HepG2 (cell line): Measurements from ENCODE around the gene ITGA6. TPM values are rescaled to one million over a fixed set of nuclear protein-coding genes. Genes with fewer than 3 reads are reported as not detected.

Experiments
- ATAC-seq: fragments of 200-7000 bp; cut with Tn5 transposase; 3 replicates; pipeline ENCODE4 v1.9.1; 2020; ENCODE audit warnings: mild to moderate bottlenecking, moderate library complexity
- BruUV-seq: library from RNA; stranded (reverse); fragments of 400-500 nt; replicated peaks from 2 replicates; lab custom pipeline; 2021; lab: Mats Ljungman, UMichigan
- CTCF ChIA-PET: fragments of 300-600 bp; formaldehyde crosslinking; extraction: SDS; loops from one replicate; lab custom pipeline; 2021; ENCODE audit warnings: low total read pairs, inconsistent platforms, low intra/inter-chr PET ratio; lab: Yijun Ruan, JAX
- POLR2A ChIA-PET: fragments of 350-600 bp; sonication (Branson Sonifier 250); formaldehyde crosslinking; loops from one replicate; lab custom pipeline; 2020; ENCODE audit warnings: antibody characterized with exemption, inconsistent platforms; lab: Yijun Ruan, JAX
- DNase-seq: peaks from one replicate; pipeline ENCODE4 v3.0.0-alpha.2; 2015; ENCODE audit warnings: low spot score
- FAIRE-seq: peaks from 3 replicates; lab custom pipeline; 2011; peaks lifted over from hg19 to GRCh38; lab: Jason Lieb, UNC
- H2AFZ ChIP-seq: one replicate; pipeline ENCODE4 v1.6.1; 2011; ENCODE audit warnings: low read length, inconsistent platforms
- H3K27ac ChIP-seq: fragments of 300-600 bp; 3 replicates; pipeline ENCODE4 v1.8.0; 2011; ENCODE audit warnings: mixed run types, mild to moderate bottlenecking, mixed read lengths, low read length, inconsistent platforms; ENCODE audit not compliant: insufficient read depth; ENCODE audit errors: extremely low read length
- H3K27me3 ChIP-seq, 2 experiments: fragments of 200-600 bp in 1 of 2; 2 replicates in 1 of 2; 3 replicates in 1 of 2; pipeline versions ENCODE4 v1.6.0 to v1.8.0; 2011; ENCODE audit warnings: low read length in 2 of 2, mild to moderate bottlenecking in 2 of 2, moderate library complexity in 2 of 2, inconsistent platforms in 1 of 2; ENCODE audit not compliant: insufficient read depth in 2 of 2, control insufficient read depth in 1 of 2
- H3K36me3 ChIP-seq, 2 experiments: fragments of 200-600 bp in 1 of 2; replicated peaks in 1 of 2; 2 replicates in 1 of 2; 3 replicates in 1 of 2; pipeline versions ENCODE4 v1.5.1 to v1.8.0; 2011; ENCODE audit warnings: low read length in 2 of 2, inconsistent platforms in 1 of 2; ENCODE audit not compliant: insufficient read depth in 2 of 2, control insufficient read depth in 1 of 2
- H3K4me1 ChIP-seq: 2 replicates; pipeline ENCODE4 v1.5.1; 2012; ENCODE audit warnings: low read length, inconsistent platforms; ENCODE audit not compliant: insufficient read depth
- H3K4me2 ChIP-seq: 2 replicates; pipeline ENCODE4 v1.6.0; 2011; ENCODE audit warnings: low read depth, low read length, inconsistent platforms
- H3K4me3 ChIP-seq, 3 experiments: fragments of 200-600 bp in 1 of 3; sonication (generic), shearing (Covaris generic) in 1 of 3; replicated peaks in 1 of 3; 2 replicates each; pipeline ENCODE4 v1.5.1; 2011 to 2016; ENCODE audit warnings: low read length in 3 of 3, inconsistent platforms in 2 of 3, low read depth in 2 of 3, mild to moderate bottlenecking in 2 of 3, control low read depth in 1 of 3, mixed read lengths in 1 of 3; ENCODE audit not compliant: insufficient read depth in 1 of 3
- H3K79me2 ChIP-seq: one replicate; pipeline ENCODE4 v1.6.1; 2011; ENCODE audit warnings: low read length, inconsistent platforms; ENCODE audit not compliant: insufficient read depth
- H3K9ac ChIP-seq: 2 replicates; pipeline ENCODE4 v1.6.0; 2011; ENCODE audit warnings: mild to moderate bottlenecking, low read depth, low read length, inconsistent platforms; ENCODE audit not compliant: insufficient read depth
- H3K9me3 ChIP-seq: 2 replicates; pipeline ENCODE4 v1.5.1; 2012; ENCODE audit warnings: mild to moderate bottlenecking, low read length
- H4K20me1 ChIP-seq: 2 replicates; pipeline ENCODE4 v1.6.0; 2011; ENCODE audit warnings: inconsistent platforms, mild to moderate bottlenecking, low read length, moderate library complexity; ENCODE audit not compliant: insufficient read depth
- FOXC1 ChIP-seq: sonication (generic); formaldehyde crosslinking; IDR thresholded peaks from 2 replicates; pipeline ENCODE4 v1.8.0; 2022; ENCODE audit warnings: mild to moderate bottlenecking, missing genetic modification reagents, borderline replicate concordance
- FOXO1 ChIP-seq: sonication (generic); formaldehyde crosslinking; IDR thresholded peaks from 2 replicates; pipeline ENCODE4 v1.4.0; 2020; ENCODE audit warnings: missing genetic modification reagents
- HES4 ChIP-seq: sonication (generic); formaldehyde crosslinking; IDR thresholded peaks from 2 replicates; pipeline ENCODE4 v1.9.0; 2021; ENCODE audit warnings: mild to moderate bottlenecking, missing genetic modification reagents, borderline replicate concordance
- IKZF4 ChIP-seq: sonication (generic); formaldehyde crosslinking; IDR thresholded peaks from 2 replicates; pipeline ENCODE4 v1.5.1; 2020; ENCODE audit warnings: borderline replicate concordance, mild to moderate bottlenecking, low read depth, missing genetic modification reagents; ENCODE audit errors: not compliant biosample characterization
- IRX3 ChIP-seq: sonication (generic); formaldehyde crosslinking; IDR thresholded peaks from 2 replicates; pipeline ENCODE4 v1.8.1; 2023; ENCODE audit warnings: mild to moderate bottlenecking, low read depth, missing genetic modification reagents, borderline replicate concordance
- JUN ChIP-seq: sonication (generic); formaldehyde crosslinking; IDR thresholded peaks from 2 replicates; pipeline ENCODE4 v1.4.0; 2020; ENCODE audit warnings: mild to moderate bottlenecking, missing genetic modification reagents
- KLF12 ChIP-seq: sonication (generic); formaldehyde crosslinking; IDR thresholded peaks from 2 replicates; pipeline ENCODE4 v1.4.0; 2020; ENCODE audit warnings: missing genetic modification reagents, borderline replicate concordance
- NFE2L1 ChIP-seq: sonication (generic); formaldehyde crosslinking; IDR thresholded peaks from 2 replicates; pipeline ENCODE4 v1.4.0; 2020; ENCODE audit warnings: missing genetic modification reagents, mild to moderate bottlenecking, borderline replicate concordance
- SNAI1 ChIP-seq: sonication (generic); formaldehyde crosslinking; IDR thresholded peaks from 2 replicates; pipeline ENCODE4 v1.5.0; 2020; ENCODE audit warnings: mild to moderate bottlenecking, missing genetic modification reagents, borderline replicate concordance
- ZNF225 ChIP-seq: sonication (generic); formaldehyde crosslinking; IDR thresholded peaks from 2 replicates; pipeline ENCODE4 v1.4.0; 2020; ENCODE audit warnings: mild to moderate bottlenecking, missing genetic modification reagents
- ZNF235 ChIP-seq: sonication (generic); formaldehyde crosslinking; IDR thresholded peaks from 2 replicates; pipeline ENCODE4 v1.8.1; 2023; ENCODE audit warnings: mild to moderate bottlenecking, missing genetic modification reagents, borderline replicate concordance
- ZNF552 ChIP-seq: sonication (generic); formaldehyde crosslinking; IDR thresholded peaks from 2 replicates; pipeline ENCODE4 v1.9.0; 2022; ENCODE audit warnings: missing genetic modification reagents, mild to moderate bottlenecking, borderline replicate concordance
- ZNF777 ChIP-seq: sonication (generic); formaldehyde crosslinking; IDR thresholded peaks from 2 replicates; pipeline ENCODE4 v1.4.0; 2020; ENCODE audit warnings: missing genetic modification reagents
- ZNF816 ChIP-seq: sonication (generic); formaldehyde crosslinking; IDR thresholded peaks from 2 replicates; pipeline ENCODE4 v1.8.0; 2022; ENCODE audit warnings: missing genetic modification reagents, mild to moderate bottlenecking, borderline replicate concordance
- WGBS: methylation state at CpG from one replicate; pipeline ENCODE4 v1.1.6; 2017; ENCODE audit warnings: low lambda C conversion rate; 5-methylcytosine and 5-hydroxymethylcytosine counted together
- in situ Hi-C: cut with HindIII; loops from 2 replicates; pipeline ENCODE4 v1.10.0; 2017; ENCODE audit warnings: low pct_unique_long_range_greater_than_20kb; ENCODE audit not compliant: extremely low pct_ligation_motif_present
- intact Hi-C: fragments of 100-400 bp; cut with micrococcal nuclease; formaldehyde crosslinking; loops from one replicate; pipeline ENCODE4 v1.10.0; 2022; ENCODE audit not compliant: unreplicated experiment
- polyA plus RNA-seq, 8 experiments: library from polyadenylated mRNA; depleted of rRNA in 3 of 8; stranded (reverse) in 7 of 8; unstranded in 1 of 8; fragments of >200 nt; fragmentation: Illumina TruSeq in 4 of 8; extraction: Trizol in 4 of 8; gene quantifications; 2 replicates each; pipeline versions ENCODE4 v1.2.1 to v1.2.3, GENCODE V29; 2011 to 2016; ENCODE audit warnings: low read depth in 4 of 8, missing spikeins in 1 of 8, mixed read lengths in 1 of 8; ENCODE audit not compliant: insufficient read depth in 1 of 8
- total RNA-seq, 5 experiments: library from RNA; depleted of rRNA; stranded (reverse); fragments of >200 nt; fragmentation: Illumina TruSeq; extraction: Trizol; gene quantifications; 2 replicates each; pipeline ENCODE4 v1.2.3, GENCODE V29; 2016; ENCODE audit warnings: low read depth in 1 of 5
- TF ChIP-seq, protein P1 (sequence below): sonication (generic); formaldehyde crosslinking; IDR thresholded peaks from 2 replicates; pipeline ENCODE4 v1.4.0; 2020; ENCODE audit warnings: low read depth, mild to moderate bottlenecking, missing genetic modification reagents
- TF ChIP-seq, protein P2 (sequence below): IDR thresholded peaks from 2 replicates; pipeline ENCODE4 v1.6.1; 2016; ENCODE audit warnings: low read depth, missing genetic modification reagents, missing compliant biosample characterization
- TF ChIP-seq, protein P3 (sequence below): sonication (generic); formaldehyde crosslinking; conservative IDR thresholded peaks from 2 replicates; pipeline ENCODE4 v1.8.1; 2023; ENCODE audit warnings: missing genetic modification reagents

ITGA6 gene
- total and polyA plus RNA-seq, 2 of the 13 experiments (the other 11 are each of a cell fraction or from before 2014, with no cell fraction given): 24.0 to 92.5 TPM

DNA sequence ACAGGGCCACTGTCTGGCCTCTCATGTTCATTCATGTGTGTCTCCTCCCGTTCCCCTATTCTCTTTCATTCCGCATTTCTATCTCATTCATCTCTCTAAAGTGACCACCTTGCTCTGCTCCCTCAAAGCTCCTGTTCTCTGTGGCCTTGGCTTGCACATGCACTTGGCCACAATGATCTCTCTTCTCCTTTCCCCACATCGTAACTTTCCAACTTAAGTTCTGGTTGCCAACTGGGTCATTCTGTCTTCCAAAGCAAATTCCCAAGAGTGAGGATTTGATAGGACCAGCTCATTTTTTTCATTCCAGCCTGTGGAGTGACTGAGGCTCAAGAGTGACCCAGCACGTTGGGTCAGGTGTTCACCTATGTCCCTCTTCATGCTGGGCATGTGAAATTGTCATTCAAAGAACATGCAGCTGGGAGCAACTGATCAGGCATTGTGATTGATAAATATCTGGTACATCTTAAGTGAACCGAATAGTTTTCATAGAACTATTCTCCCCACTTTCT, 14.3 kb upstream of the ITGA6 start:
- Histone ChIP-seq H3K4me1 (no peaks in the 10 kb centered on the region), H3K9ac (no peak overlapping the region), H3K79me2 (no peaks in the 10 kb centered on the region), H2AFZ (no peak overlapping the region), H3K4me3 (no peak overlapping the region), H3K36me3 (no peaks in the 10 kb centered on the region), H3K9me3 (peaks cover 5% of the 10 kb centered on the region; the same call in 1 of the 2 replicates), H3K27ac (no peak overlapping the region), H3K4me2 (no peak overlapping the region), H3K27me3 (peaks cover 0 to 6% of the 10 kb centered on the region in 2 experiments; a peak in 2 of 5 replicates), H4K20me1 (no peaks in the 10 kb centered on the region)
- no TSS peak for BruUV-seq
- FAIRE-seq: no peak
- in situ Hi-C loops (no loop called here), intact Hi-C loops (no loop called here)
- CTCF ChIA-PET: no interaction called here
- 43% methylated on average over 5 of the region's 5 CpGs for WGBS
- POLR2A ChIA-PET: no interaction called here
- ATAC-seq: no peak
- no peak for DNase-seq
- TF ChIP-seq ZNF552 (CRISPR knock-in tag): no peak
- TF ChIP-seq IKZF4: no peak
- TF ChIP-seq, protein P1, sequence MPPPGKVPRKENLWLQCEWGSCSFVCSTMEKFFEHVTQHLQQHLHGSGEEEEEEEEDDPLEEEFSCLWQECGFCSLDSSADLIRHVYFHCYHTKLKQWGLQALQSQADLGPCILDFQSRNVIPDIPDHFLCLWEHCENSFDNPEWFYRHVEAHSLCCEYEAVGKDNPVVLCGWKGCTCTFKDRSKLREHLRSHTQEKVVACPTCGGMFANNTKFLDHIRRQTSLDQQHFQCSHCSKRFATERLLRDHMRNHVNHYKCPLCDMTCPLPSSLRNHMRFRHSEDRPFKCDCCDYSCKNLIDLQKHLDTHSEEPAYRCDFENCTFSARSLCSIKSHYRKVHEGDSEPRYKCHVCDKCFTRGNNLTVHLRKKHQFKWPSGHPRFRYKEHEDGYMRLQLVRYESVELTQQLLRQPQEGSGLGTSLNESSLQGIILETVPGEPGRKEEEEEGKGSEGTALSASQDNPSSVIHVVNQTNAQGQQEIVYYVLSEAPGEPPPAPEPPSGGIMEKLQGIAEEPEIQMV: no peak
- no peak for TF ChIP-seq ZNF225 (CRISPR knock-in tag)
- TF ChIP-seq SNAI1: no peak
- no peak for TF ChIP-seq NFE2L1 (CRISPR knock-in tag)
- no peak for TF ChIP-seq KLF12 (CRISPR knock-in tag)
- no peak for TF ChIP-seq FOXC1 (CRISPR knock-in tag)
- no peak for TF ChIP-seq FOXO1 (CRISPR knock-in tag)
- no peak for TF ChIP-seq ZNF816 (CRISPR knock-in tag)
- TF ChIP-seq, protein P2, sequence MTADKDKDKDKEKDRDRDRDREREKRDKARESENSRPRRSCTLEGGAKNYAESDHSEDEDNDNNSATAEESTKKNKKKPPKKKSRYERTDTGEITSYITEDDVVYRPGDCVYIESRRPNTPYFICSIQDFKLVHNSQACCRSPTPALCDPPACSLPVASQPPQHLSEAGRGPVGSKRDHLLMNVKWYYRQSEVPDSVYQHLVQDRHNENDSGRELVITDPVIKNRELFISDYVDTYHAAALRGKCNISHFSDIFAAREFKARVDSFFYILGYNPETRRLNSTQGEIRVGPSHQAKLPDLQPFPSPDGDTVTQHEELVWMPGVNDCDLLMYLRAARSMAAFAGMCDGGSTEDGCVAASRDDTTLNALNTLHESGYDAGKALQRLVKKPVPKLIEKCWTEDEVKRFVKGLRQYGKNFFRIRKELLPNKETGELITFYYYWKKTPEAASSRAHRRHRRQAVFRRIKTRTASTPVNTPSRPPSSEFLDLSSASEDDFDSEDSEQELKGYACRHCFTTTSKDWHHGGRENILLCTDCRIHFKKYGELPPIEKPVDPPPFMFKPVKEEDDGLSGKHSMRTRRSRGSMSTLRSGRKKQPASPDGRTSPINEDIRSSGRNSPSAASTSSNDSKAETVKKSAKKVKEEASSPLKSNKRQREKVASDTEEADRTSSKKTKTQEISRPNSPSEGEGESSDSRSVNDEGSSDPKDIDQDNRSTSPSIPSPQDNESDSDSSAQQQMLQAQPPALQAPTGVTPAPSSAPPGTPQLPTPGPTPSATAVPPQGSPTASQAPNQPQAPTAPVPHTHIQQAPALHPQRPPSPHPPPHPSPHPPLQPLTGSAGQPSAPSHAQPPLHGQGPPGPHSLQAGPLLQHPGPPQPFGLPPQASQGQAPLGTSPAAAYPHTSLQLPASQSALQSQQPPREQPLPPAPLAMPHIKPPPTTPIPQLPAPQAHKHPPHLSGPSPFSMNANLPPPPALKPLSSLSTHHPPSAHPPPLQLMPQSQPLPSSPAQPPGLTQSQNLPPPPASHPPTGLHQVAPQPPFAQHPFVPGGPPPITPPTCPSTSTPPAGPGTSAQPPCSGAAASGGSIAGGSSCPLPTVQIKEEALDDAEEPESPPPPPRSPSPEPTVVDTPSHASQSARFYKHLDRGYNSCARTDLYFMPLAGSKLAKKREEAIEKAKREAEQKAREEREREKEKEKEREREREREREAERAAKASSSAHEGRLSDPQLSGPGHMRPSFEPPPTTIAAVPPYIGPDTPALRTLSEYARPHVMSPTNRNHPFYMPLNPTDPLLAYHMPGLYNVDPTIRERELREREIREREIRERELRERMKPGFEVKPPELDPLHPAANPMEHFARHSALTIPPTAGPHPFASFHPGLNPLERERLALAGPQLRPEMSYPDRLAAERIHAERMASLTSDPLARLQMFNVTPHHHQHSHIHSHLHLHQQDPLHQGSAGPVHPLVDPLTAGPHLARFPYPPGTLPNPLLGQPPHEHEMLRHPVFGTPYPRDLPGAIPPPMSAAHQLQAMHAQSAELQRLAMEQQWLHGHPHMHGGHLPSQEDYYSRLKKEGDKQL: no peak
- no peak for TF ChIP-seq ZNF235 (CRISPR knock-in tag)
- TF ChIP-seq, protein P3, sequence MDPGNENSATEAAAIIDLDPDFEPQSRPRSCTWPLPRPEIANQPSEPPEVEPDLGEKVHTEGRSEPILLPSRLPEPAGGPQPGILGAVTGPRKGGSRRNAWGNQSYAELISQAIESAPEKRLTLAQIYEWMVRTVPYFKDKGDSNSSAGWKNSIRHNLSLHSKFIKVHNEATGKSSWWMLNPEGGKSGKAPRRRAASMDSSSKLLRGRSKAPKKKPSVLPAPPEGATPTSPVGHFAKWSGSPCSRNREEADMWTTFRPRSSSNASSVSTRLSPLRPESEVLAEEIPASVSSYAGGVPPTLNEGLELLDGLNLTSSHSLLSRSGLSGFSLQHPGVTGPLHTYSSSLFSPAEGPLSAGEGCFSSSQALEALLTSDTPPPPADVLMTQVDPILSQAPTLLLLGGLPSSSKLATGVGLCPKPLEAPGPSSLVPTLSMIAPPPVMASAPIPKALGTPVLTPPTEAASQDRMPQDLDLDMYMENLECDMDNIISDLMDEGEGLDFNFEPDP (CRISPR knock-in tag): no peak
- no peak for TF ChIP-seq JUN (CRISPR knock-in tag)
- TF ChIP-seq ZNF777: no peak
- TF ChIP-seq HES4 (CRISPR knock-in tag): no peak
- no peak for TF ChIP-seq IRX3 (CRISPR knock-in tag)
